ENCODE data around the gene OSGEP. TPM values are rescaled to one million over a fixed set of nuclear protein-coding genes. Genes with fewer than 3 reads are reported as not detected.

Gene OSGEP
- total and polyA plus RNA-seq, 7 donors = 21.0 to 65.6 (median 41.3) TPM

DNA sequence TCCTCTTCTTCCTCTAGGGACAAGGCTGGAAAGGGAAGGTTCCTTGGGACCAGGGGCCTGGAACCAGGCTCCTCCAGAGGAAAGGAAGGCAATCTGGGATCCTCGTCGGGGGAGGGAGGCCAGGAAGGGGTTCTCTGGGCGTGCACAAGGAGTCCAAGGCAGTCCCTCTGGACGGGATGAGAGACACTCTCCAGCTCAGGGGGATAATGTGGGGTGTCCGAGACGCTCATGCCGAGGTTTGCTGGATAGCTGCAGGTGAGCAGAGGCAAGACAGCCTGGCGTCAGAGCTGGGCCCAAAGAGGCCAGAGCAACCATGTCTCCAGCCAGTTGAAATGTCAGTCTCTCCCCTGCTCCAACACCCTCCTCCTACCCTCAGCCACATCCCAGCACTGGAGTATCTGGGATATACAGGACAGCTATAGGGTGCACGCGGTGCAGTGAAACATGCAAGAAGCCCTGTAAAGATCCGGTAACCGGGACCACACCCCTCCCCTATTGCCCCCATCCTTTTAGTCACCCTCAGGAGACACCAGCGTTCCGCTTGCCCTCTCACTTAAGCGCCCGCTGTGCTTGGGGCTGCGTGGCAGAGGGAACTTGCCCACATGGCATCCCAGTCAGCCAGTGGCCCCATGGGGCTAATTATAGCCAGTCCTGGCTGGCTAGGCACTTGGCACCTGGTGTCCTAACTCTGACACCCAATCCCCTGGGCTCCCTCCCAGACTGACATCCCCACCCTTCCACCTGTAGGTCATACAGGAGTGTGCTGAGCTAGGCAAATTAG, 18.8 kb downstream of the OSGEP start, which contains the start of gene KLHL33:
Gene KLHL33 (minus strand): TSS at position 585 of the 781 bp plus-strand sequence. CDS start 355 bp downstream, at position 230.
- DNase-seq = no peak
- intact Hi-C loops (cut with DNase I) = no loop called here
- Histone ChIP-seq H3K27ac (peak within 1 kb of the TSS; percentile 50 to 71 (median 62)), H3K4me3 (peak within 1 kb of the TSS; percentile 5 to 46 (median 38)), H3K27me3 (peaks cover 0 to 14% (median 0%) of the 10 kb centered on the region in 3 donors), H3K4me1 (peaks cover 0 to 13% (median 10%) of the 10 kb centered on the region in 4 donors), H3K9me3 (no peaks in the 10 kb centered on the region), H3K36me3 (no peaks in the 10 kb centered on the region)
- TF ChIP-seq, protein P1, sequence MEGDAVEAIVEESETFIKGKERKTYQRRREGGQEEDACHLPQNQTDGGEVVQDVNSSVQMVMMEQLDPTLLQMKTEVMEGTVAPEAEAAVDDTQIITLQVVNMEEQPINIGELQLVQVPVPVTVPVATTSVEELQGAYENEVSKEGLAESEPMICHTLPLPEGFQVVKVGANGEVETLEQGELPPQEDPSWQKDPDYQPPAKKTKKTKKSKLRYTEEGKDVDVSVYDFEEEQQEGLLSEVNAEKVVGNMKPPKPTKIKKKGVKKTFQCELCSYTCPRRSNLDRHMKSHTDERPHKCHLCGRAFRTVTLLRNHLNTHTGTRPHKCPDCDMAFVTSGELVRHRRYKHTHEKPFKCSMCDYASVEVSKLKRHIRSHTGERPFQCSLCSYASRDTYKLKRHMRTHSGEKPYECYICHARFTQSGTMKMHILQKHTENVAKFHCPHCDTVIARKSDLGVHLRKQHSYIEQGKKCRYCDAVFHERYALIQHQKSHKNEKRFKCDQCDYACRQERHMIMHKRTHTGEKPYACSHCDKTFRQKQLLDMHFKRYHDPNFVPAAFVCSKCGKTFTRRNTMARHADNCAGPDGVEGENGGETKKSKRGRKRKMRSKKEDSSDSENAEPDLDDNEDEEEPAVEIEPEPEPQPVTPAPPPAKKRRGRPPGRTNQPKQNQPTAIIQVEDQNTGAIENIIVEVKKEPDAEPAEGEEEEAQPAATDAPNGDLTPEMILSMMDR (IDR thresholded peaks at IDR 0.05) = no peak
- TF ChIP-seq POLR2A (IDR thresholded peaks at IDR 0.05) (no peak), EP300 (IDR thresholded peaks at IDR 0.05) (no peak), POLR2AphosphoS5 (IDR thresholded peaks at IDR 0.05) (no peak)
- WGBS, 2 donors = 86 to 93% methylated on average over 17 of the region's 17 CpGs

DNA sequence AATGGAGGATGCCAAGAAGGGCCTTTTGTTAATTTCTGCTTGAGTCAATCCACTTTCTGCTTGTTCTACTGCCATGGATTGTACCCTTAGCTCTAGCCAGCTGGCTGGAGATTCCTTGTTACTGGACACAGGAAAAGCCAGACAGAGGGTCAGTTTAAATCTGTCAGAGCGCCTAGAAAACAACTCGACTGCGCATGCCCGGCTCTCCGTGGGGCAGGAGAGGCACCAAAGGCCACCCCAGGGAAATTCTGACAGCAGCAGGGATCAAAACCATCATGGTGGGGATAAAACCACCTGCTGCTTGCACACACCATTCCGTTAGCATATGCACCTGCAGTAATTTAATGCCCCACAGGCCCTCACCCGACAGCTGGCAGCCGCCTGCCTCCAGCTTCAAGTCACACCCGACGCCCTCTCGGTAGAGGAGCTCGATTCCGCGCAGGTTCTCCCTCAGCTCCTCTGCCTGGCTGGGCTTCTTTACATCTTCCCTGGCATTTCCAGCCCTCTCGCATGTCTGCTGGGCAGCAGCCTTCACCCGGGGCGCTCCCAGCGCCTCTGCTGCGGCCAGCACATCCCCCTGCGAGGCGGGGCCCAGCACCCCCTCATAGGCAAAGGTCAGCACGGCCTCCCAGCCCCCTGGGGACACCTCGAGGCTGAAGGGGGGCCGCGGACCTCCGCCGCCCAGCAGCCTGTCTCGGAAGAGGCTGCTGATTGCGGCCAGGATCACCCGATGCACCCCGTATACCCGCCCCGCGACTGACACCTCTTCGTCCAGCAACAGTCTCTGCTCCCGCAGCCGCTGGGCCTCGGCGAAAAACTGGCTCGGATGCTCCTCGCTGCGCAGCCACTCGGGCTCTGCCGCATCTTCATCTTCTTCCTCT, 19.7 kb downstream of the OSGEP start:
- WGBS, 2 donors = 61 to 72% methylated on average over 44 of the region's 44 CpGs
- peak overlapping the region; percentile 50 to 71 (median 62) for H3K27ac ChIP-seq
- peaks cover 0 to 13% (median 10%) of the 10 kb centered on the region in 4 donors for H3K4me1 ChIP-seq
- peak; percentile 80 for DNase-seq
- no peaks in the 10 kb centered on the region for H3K36me3 ChIP-seq
- no peaks in the 10 kb centered on the region for H3K9me3 ChIP-seq
- intact Hi-C loops (cut with DNase I) = no loop called here
- peak in 2 of 4 donors; percentile 23 to 28 for TF ChIP-seq POLR2AphosphoS5 (IDR thresholded peaks at IDR 0.05)
- TF ChIP-seq POLR2A (IDR thresholded peaks at IDR 0.05) = no peak
- H3K4me3 ChIP-seq = peak overlapping the region; percentile 5 to 46 (median 38)
- H3K27me3 ChIP-seq = peaks cover 0 to 14% (median 0%) of the 10 kb centered on the region in 3 donors

DNA sequence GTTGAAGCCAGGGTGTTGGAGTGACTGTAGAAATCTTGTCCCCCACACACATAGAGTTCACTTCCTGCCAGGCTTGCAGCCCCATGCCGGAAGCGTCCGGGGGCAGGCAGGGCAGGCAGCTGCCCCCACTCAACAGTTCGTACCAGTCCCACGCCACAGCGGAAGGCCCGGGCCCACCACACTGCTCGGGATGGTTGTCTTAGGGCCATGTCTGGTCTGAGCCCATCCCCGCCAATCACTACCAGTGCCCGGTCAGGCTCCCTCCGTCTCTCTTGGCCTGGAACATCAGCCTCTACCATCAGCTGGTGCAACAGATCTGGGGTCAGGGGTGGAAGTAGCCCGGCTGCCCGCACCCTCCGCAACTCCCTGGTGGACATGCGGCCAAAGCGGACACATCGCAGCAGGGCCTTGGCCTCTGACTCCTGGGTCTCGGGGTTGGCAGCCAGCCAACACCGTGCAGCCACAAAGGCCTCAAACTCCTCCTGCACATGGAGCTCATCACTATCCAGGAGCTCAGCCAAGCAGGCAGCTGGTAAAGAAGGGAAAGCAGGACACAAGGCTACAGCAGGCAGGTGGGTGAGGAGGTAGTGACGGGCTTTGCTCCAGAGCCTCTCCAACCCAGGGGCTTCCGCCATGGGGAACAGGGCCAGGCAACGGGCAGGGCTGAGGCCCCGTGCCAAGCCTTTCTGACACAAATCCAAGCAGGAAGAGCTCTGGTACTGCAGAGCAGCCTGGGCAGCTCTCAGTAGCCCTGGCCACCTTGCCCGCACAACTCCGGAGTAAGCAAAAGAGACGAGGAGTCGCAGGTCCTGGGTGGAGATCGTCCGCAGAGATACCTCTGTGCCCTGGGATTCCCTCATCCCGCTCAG, 24.6 kb downstream of the OSGEP start:
- no peak for DNase-seq
- Histone ChIP-seq H3K4me3 (no peak overlapping the region), H3K27me3 (peaks cover 0 to under 1% (median 0%) of the 10 kb centered on the region in 3 donors), H3K4me1 (peaks cover 0 to 4% (median 3%) of the 10 kb centered on the region in 4 donors), H3K9me3 (no peaks in the 10 kb centered on the region), H3K36me3 (no peaks in the 10 kb centered on the region), H3K27ac (no peak overlapping the region)
- TF ChIP-seq EP300 (IDR thresholded peaks at IDR 0.05) = no peak
- no peak for TF ChIP-seq POLR2AphosphoS5 (IDR thresholded peaks at IDR 0.05)
- TF ChIP-seq, protein P1 (IDR thresholded peaks at IDR 0.05) = no peak
- TF ChIP-seq POLR2A (IDR thresholded peaks at IDR 0.05) = no peak
- intact Hi-C loops (cut with DNase I) = no loop called here
- WGBS, 2 donors = 57 to 79% methylated on average over 30 of the region's 30 CpGs

DNA sequence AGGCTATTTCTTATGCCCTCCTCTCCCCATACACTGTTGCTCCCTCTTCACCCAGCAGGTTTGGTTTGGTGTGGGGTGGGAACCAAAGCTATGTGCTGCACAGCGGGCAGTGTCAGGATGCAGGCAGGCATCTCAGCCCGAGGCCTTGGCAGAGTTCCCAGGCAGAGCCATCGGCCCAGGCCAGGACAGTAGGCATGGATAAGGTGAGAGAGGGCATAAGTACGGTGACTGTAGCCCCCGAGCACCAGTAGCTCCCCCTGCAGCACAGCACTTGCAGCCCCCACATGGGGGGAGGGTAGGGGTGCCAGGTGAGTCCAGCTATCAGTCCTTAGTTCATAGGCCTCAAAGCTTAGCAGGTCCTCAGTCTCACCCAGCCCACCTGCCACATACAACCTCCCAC, 25.8 kb downstream of the OSGEP start:
- no peaks in the 10 kb centered on the region for H3K27me3 ChIP-seq
- DNase-seq = no peak
- no peak for TF ChIP-seq EP300 (IDR thresholded peaks at IDR 0.05)
- TF ChIP-seq POLR2AphosphoS5 (IDR thresholded peaks at IDR 0.05) = no peak
- TF ChIP-seq, protein P1 (IDR thresholded peaks at IDR 0.05) = no peak
- no peak for TF ChIP-seq POLR2A (IDR thresholded peaks at IDR 0.05)
- WGBS, 2 donors = 46 to 47% methylated on average over 5 of the region's 5 CpGs
- H3K4me3 ChIP-seq = no peak overlapping the region
- H3K4me1 ChIP-seq = no peaks in the 10 kb centered on the region
- no peak overlapping the region for H3K27ac ChIP-seq
- no peaks in the 10 kb centered on the region for H3K9me3 ChIP-seq
- no peaks in the 10 kb centered on the region for H3K36me3 ChIP-seq
- intact Hi-C loops (cut with DNase I) = no loop called here

All from sigmoid colon (tissue), 7 donors.